Mononuclear cell (primary cell): ENCODE data around the gene PEX26. TPM values are rescaled to one million over a fixed set of nuclear protein-coding genes. Genes with fewer than 3 reads are reported as not detected.
"Not testable (repeated sequence)": the region's sequence is repeated elsewhere in the genome, so short reads cannot be mapped to it uniquely, and the experiment has no call there.

Source experiments
- H3K27me3 ChIP-seq: 2 replicates; pipeline ENCODE4 v1.6.0; 2011; ENCODE audit warnings: low read length, control low read depth; ENCODE audit not compliant: insufficient read depth
- H3K4me1 ChIP-seq: 2 replicates; pipeline ENCODE4 v1.5.1; 2011; ENCODE audit warnings: mild to moderate bottlenecking, low read length, control low read depth; ENCODE audit not compliant: insufficient read depth
- H3K4me3 ChIP-seq: 2 replicates; pipeline ENCODE4 v1.5.1; 2011; ENCODE audit warnings: mild to moderate bottlenecking, low read length, moderate library complexity
- H3K9me3 ChIP-seq: 2 replicates; pipeline ENCODE4 v1.5.1; 2011; ENCODE audit warnings: low read depth, mild to moderate bottlenecking, control low read depth, low read length
- total RNA-seq: library from RNA; depleted of rRNA; stranded (reverse); fragments of >200 nt; gene quantifications from one replicate; pipeline ENCODE4 v1.2.3, GENCODE V29; 2012

PEX26 gene
- total RNA-seq, 1 donor: 15.5 TPM

DNA sequence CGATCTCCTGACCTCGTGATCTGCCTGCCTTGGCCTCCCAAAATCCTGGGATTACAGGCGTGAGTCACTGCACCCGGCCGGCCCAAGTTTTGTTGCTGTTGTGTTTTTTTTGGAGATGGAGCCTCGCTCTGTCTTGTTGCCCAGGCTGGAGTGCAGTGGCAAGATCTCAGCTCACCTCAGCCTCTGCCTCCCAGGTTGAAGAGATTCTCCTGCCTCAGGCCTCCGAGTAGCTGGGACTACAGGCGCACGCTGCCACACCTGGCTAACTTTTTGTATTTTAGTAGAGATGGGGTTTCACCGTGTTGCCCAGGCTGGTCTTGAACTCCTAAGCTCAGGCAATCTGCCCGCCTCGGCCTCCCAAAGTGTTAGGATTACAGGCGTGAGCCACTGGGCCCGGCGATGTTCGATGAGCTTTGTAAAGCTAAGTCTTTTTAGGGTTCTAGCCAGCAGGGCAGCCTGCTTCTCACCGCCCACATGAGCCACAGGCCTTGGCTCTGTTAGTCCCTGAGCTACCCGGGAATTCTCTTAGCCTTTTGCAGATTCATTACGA lies 45.8 kb downstream of the PEX26 start:
- H3K9me3 ChIP-seq, H3K27me3 ChIP-seq, H3K4me1 ChIP-seq, H3K4me3 ChIP-seq: not testable (repeated sequence)

DNA sequence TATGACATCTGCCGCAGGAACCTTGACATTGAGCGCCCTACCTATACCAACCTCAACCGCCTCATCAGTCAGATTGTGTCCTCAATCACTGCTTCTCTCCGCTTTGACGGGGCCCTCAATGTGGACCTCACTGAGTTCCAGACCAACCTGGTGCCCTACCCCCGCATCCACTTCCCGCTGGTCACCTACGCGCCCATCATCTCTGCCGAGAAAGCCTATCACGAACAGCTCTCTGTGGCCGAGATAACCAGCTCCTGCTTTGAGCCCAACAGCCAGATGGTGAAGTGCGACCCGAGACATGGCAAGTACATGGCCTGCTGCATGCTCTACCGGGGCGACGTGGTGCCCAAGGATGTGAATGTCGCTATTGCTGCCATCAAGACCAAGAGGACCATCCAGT lies 48.8 kb downstream of the PEX26 start:
- Histone ChIP-seq H3K27me3 (no peaks in the 10 kb centered on the region), H3K4me1 (no peaks in the 10 kb centered on the region), H3K9me3 (no peaks in the 10 kb centered on the region)

DNA sequence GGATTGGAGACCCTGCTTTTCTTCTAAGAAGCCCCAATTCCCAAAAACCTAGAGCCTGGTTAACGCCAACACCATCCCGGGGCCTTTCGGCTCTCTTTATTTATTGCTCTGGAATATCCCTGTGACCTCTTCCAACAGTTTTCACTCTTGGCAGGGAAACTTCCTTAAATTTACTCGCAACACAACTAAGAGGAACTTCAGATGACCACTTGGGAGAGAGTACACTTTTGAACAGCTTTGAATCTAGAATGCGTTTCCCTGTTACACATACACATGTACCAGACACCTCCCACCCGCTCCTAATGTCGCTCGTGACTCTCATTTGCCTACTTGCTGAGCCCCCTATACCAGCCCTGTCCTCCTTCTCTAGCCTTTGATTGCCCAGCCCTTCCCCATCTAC lies 52.2 kb downstream of the PEX26 start:
- no peaks in the 10 kb centered on the region for H3K4me1 ChIP-seq
- H3K9me3 ChIP-seq: no peaks in the 10 kb centered on the region
- H3K27me3 ChIP-seq: no peaks in the 10 kb centered on the region
- no peak overlapping the region for H3K4me3 ChIP-seq

More for the DNA sequence above, 48.8 kb downstream of the PEX26 start:
- no peak overlapping the region for H3K4me3 ChIP-seq

GRCh38 chr22:18130699-18131429 lies 53.1 kb downstream of the PEX26 start:
- H3K4me3 ChIP-seq: no peak overlapping the region
- H3K9me3 ChIP-seq: no peaks in the 10 kb centered on the region
- no peaks in the 10 kb centered on the region for H3K27me3 ChIP-seq
- H3K4me1 ChIP-seq: no peaks in the 10 kb centered on the region

GRCh38 chr22:18133452-18133851 lies 55.7 kb downstream of the PEX26 start:
- no peak overlapping the region for H3K4me3 ChIP-seq

DNA sequence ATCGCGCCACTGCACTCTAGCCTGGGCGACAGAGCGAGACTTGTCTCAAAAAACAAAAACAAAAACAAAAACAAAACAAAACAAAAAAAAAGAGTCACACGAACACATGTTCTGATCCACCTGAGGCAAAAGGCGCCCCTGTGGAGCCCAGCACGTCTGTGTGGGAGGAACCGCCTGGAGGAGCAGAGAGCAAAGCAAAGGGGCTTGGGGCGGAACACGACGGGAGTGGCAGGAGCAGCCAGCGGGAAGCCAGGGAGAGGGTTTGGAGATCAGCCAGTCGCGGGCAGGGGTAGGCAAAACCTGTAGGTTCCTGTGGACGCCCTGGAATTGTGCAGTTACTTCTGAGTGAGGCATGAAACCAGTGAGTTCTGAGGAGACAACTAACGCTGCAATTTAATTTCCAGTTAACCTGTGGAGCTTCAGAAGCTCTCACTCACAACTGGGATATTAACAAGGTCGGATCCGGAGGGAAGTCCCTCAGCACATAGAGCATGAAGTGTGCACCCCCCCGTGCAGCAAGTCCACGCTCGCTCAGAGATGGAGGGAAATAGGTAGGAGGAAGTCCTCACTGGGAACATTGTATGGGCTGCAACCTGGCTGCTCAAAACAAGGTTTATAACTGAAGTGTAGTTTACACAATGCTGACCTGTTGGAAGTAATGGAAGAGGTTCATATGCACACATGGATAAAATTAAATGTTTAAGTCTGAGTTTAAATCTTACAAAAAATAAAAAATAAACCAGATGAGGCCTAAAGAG lies 59.0 kb downstream of the PEX26 start:
- Histone ChIP-seq H3K4me1 (no peaks in the 10 kb centered on the region), H3K4me3 (no peak overlapping the region), H3K9me3 (no peaks in the 10 kb centered on the region), H3K27me3 (no peaks in the 10 kb centered on the region)

More at GRCh38 chr22:18133452-18133851, 55.7 kb downstream of the PEX26 start:
- H3K4me1 ChIP-seq: no peaks in the 10 kb centered on the region
- H3K9me3 ChIP-seq: no peaks in the 10 kb centered on the region
- H3K27me3 ChIP-seq: no peaks in the 10 kb centered on the region

- H3K4me1 ChIP-seq, H3K9me3 ChIP-seq, H3K4me3 ChIP-seq, H3K27me3 ChIP-seq: not testable (repeated sequence)
Measured at GRCh38 chr22:18141004-18141403, 63.2 kb downstream of the PEX26 start.

GRCh38 chr22:18144105-18144504 lies 66.3 kb downstream of the PEX26 start:
- Histone ChIP-seq H3K4me1 (peaks cover 15% of the 10 kb centered on the region), H3K4me3 (no peak overlapping the region), H3K27me3 (no peaks in the 10 kb centered on the region), H3K9me3 (no peaks in the 10 kb centered on the region)

DNA sequence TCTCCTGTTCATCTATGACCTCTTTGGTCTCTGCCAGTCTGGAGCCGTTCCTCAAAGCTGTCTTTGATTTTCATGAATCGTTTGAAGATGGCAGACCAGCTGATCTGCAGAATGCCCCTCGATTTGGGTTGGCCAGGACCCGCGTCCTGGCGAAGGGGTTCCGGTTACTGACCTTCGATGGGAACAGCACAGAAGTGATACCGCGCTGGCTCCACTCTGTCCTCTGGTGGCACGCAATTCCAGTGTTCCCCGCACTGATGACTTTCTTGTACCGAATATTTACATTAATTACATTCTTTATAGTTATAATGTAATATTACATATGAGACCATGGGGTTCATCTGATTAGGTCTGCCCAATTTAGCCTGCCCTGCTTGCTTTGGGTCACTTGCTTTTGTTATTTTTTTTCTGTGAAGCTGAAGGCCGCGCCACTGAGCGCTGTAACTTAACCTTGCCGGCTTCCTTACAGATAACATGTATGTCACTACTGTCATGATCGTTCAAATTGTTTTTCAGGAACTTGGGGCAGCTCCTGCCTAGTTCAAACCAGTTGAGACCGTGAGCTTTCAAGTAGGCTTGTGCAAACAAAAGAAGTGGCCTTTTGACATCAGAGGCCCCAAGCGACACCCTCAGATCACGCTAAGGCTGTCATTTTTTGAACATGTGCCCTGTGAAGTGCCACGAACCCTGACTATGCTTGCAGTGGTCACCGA lies 68.0 kb downstream of the PEX26 start:
- Histone ChIP-seq H3K4me1 (peaks cover 25% of the 10 kb centered on the region), H3K9me3 (no peaks in the 10 kb centered on the region), H3K27me3 (no peaks in the 10 kb centered on the region), H3K4me3 (no peak overlapping the region)

DNA sequence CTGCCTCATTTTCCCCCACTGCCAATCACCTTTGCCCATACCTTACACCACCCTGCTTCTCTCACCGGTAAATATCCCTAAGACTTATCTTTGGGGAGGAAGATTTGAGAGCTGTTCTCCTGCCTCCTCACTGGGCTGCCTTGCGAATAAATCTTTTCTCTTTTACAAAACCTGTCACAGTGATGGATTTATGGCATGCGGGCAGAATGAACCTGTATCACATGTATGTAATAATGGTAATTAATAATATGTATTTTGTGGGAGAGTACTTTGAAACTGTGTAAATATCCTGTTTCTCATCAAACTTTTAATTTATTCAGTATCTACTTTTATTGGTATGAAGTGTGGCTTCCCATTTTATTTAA lies 68.6 kb downstream of the PEX26 start:
- Histone ChIP-seq H3K4me3 (no peak overlapping the region), H3K9me3 (no peaks in the 10 kb centered on the region), H3K4me1 (peaks cover 26% of the 10 kb centered on the region), H3K27me3 (no peaks in the 10 kb centered on the region)

GRCh38 chr22:18147791-18148190 lies 70.0 kb downstream of the PEX26 start:
- Histone ChIP-seq H3K27me3 (no peaks in the 10 kb centered on the region), H3K4me3 (no peak overlapping the region), H3K4me1 (peaks cover 34% of the 10 kb centered on the region), H3K9me3 (no peaks in the 10 kb centered on the region)

- Histone ChIP-seq H3K4me3 (no peak overlapping the region), H3K27me3 (no peaks in the 10 kb centered on the region), H3K9me3 (no peaks in the 10 kb centered on the region), H3K4me1 (peaks cover 34% of the 10 kb centered on the region)
Measured at GRCh38 chr22:18148293-18148965, 70.6 kb downstream of the PEX26 start.

DNA sequence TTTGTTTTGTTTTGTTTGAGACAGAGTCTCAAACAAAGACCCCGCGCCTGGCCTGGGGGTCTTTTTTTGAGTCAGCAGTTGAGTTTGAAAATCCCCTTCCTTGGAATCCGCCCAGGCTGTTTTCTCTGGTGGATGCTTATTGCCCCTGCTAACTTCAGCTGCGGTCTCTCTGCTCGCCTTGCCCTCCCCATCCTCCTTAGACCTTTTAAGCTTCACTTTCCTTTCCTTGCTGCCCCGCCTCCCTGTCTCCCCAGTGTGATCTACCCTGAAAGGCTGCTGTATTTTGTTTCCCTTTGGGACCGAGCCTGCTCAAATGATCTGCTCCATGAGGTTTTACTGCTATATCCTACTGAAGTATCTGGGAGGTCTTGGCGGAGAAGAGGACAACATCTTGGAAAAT lies 74.7 kb downstream of the PEX26 start:
- H3K9me3 ChIP-seq: no peaks in the 10 kb centered on the region
- no peaks in the 10 kb centered on the region for H3K27me3 ChIP-seq
- H3K4me3 ChIP-seq: no peak overlapping the region
- peaks cover 34% of the 10 kb centered on the region for H3K4me1 ChIP-seq

DNA sequence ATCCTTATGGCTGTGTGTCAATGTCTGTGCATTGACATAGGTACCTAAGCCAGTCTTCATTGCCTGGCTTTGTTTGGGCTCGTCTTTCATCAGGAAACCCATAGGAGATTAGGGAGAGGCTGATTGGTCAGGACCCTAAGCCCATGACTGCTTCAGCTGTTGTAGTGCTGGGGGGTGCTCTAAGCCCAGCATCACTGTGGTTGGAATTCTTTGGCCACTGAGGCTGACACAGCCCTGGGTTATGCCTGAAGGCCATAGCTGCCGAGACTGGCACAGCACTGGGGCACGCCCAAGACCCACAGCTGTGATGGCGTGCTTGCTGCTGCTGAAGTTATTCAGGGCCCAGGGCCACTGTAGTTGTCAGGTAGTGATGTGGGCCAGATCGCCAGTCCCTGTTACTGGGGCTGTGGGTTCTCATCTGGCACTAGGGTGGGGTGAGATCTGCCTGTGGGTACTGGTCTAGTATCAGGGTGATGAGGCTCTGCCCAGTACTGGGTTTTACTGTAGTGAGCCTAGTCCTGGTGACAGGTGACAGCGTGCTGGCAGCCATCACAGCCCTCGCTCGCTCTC lies 77.1 kb downstream of the PEX26 start:
- Histone ChIP-seq H3K4me3 (no peak overlapping the region), H3K27me3 (no peaks in the 10 kb centered on the region)

More for the DNA sequence above, 77.1 kb downstream of the PEX26 start:
- Histone ChIP-seq H3K4me1 (peaks cover 13% of the 10 kb centered on the region), H3K9me3 (no peaks in the 10 kb centered on the region)
